H1 (cell line): ENCODE results near the gene MSI2. TPM values are rescaled to one million over a fixed set of nuclear protein-coding genes. Genes with fewer than 3 reads are reported as not detected.

ENCODE experiments used
- ASH2L ChIP-seq: fragments of 200-600, 300-600 bp; sonication (generic); IDR thresholded peaks from one replicate; pipeline ENCODE4 v1.7.1; 2017; ENCODE audit warnings: low read length
- CHD7 ChIP-seq: fragments of 300-600 bp; sonication (generic); IDR thresholded peaks from 2 replicates; pipeline ENCODE4 v1.7.1; 2012; ENCODE audit warnings: low read length, moderate library complexity, mild to moderate bottlenecking, inconsistent platforms; ENCODE audit not compliant: insufficient replicate concordance
- FOSL1 ChIP-seq: IDR thresholded peaks from 2 replicates; pipeline ENCODE4 v1.6.1; 2011; ENCODE audit warnings: mild to moderate bottlenecking, low read depth, low read length, moderate library complexity; ENCODE audit not compliant: insufficient read depth
- RAD21 ChIP-seq, 2 experiments: IDR thresholded peaks in 1 of 2; conservative IDR thresholded peaks in 1 of 2; 2 replicates each; pipeline ENCODE4 v1.6.1; 2011; ENCODE audit warnings: low read depth in 2 of 2, low read length in 2 of 2, improper control_type of control experiment in 1 of 2, inconsistent platforms in 1 of 2, mild to moderate bottlenecking in 1 of 2, moderate library complexity in 1 of 2
- RNF2 ChIP-seq: fragments of 200-900, 300-1000 bp; sonication (generic); IDR thresholded peaks from 2 replicates; pipeline ENCODE4 v1.7.1; 2016; ENCODE audit warnings: borderline replicate concordance, low read depth, mild to moderate bottlenecking, antibody characterized with exemption, low read length; ENCODE audit not compliant: poor library complexity, severe bottlenecking; ENCODE audit errors: missing control alignments
- SP2 ChIP-seq: IDR thresholded peaks from 2 replicates; pipeline ENCODE4 v1.6.1; 2012; ENCODE audit warnings: mild to moderate bottlenecking, low read length, inconsistent platforms
- polyA plus RNA-seq, 7 experiments: library from polyadenylated mRNA; depleted of rRNA in 3 of 7; stranded (reverse) in 5 of 7; unstranded in 2 of 7; fragments of >200 nt in 5 of 7; fragments of 200-250 nt in 2 of 7; gene quantifications; 1 replicate in 5 of 7; 2 replicates in 1 of 7; 4 replicates in 1 of 7; pipeline versions ENCODE4 v1.2.1 to v1.2.3, GENCODE V29; 2011 to 2013; ENCODE audit warnings: missing spikeins in 2 of 7, mixed read lengths in 2 of 7
- total RNA-seq: library from RNA; stranded (reverse); fragmentation: NEBNext Ultra II Directional; extraction: Animal tissue kit (Norgen Biotek cat#: 25700); gene quantifications from 2 replicates; pipeline ENCODE4 v1.2.1, GENCODE V29; 2021

Gene MSI2
- total and polyA plus RNA-seq, 2 of the 8 experiments (the other 6 are each of a cell fraction or from before 2014, with no cell fraction given) = 36.7 to 80.6 TPM

DNA sequence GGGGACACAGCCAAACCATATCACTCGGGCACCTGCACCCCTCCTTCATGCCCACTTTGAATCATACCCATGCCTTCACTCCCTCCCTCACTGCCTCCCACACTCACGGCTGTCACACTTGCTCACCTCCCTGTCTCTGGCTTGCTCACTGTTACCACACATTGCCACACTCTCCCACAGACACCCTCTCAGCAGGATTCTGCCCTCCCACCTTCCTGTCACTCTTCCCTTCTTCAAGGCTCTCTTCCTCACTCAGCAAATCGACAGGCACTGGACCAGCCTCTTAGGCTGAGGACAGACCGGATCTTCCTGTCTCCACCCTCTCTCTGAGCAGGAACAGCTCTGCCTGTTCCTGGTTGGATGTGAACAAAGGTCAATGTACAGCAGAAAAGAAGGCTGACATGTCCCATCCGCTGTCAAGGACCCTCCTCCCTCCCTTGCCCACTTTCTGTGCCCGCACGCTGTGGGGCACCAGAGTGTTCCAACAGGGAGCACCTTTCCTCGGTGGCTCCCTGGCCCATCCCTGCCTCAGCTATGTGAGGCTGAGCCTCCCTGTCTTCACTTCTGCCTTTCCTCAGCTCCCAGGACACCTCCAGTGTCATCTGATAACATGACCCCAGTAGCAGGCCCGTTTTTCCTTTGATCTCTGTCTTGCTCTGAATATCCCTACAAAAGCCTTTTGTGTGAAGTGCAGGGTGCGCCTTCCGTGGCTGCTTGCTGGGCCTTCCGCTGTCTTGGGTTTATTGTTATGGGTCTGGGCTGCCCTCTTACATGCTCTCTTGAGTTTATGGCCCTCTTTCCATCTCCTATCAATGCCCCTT is 441.8 kb downstream of the MSI2 start (continued):
- TF ChIP-seq CHD7 (no peak), ASH2L (no peak), FOSL1 (no peak), RAD21 (IDR thresholded peaks at IDR 0.05 in 1 of 2, conservative IDR thresholded peaks at IDR 0.05 in 1 of 2; ENCODE audit: low read depth in 2 of 2, low read length in 2 of 2) (no peak), RNF2 (no peak), SP2 (no peak)
- TF ChIP-seq, all 59 proteins: peak for 0
